Measurements from ENCODE around the gene NRXN3.

The NRXN3 gene

GRCh38 chr14:79904497-79904896 is 1734.3 kb downstream of the NRXN3 start:
- DNase-seq (ENCODE audit: low spot score) = no peak
- no peak overlapping the region for H3K27ac ChIP-seq
- no peak overlapping the region for H3K4me3 ChIP-seq
- TF ChIP-seq, protein P1, sequence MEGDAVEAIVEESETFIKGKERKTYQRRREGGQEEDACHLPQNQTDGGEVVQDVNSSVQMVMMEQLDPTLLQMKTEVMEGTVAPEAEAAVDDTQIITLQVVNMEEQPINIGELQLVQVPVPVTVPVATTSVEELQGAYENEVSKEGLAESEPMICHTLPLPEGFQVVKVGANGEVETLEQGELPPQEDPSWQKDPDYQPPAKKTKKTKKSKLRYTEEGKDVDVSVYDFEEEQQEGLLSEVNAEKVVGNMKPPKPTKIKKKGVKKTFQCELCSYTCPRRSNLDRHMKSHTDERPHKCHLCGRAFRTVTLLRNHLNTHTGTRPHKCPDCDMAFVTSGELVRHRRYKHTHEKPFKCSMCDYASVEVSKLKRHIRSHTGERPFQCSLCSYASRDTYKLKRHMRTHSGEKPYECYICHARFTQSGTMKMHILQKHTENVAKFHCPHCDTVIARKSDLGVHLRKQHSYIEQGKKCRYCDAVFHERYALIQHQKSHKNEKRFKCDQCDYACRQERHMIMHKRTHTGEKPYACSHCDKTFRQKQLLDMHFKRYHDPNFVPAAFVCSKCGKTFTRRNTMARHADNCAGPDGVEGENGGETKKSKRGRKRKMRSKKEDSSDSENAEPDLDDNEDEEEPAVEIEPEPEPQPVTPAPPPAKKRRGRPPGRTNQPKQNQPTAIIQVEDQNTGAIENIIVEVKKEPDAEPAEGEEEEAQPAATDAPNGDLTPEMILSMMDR (IDR thresholded peaks at IDR 0.05) = no peak

GRCh38 chr14:79906994-79907393 is 1736.8 kb downstream of the NRXN3 start:
- TF ChIP-seq, protein P1 (IDR thresholded peaks at IDR 0.05) = no peak
- Histone ChIP-seq H3K27ac (no peak overlapping the region), H3K4me3 (no peak overlapping the region)
- DNase-seq (ENCODE audit: low spot score) = no peak

DNA sequence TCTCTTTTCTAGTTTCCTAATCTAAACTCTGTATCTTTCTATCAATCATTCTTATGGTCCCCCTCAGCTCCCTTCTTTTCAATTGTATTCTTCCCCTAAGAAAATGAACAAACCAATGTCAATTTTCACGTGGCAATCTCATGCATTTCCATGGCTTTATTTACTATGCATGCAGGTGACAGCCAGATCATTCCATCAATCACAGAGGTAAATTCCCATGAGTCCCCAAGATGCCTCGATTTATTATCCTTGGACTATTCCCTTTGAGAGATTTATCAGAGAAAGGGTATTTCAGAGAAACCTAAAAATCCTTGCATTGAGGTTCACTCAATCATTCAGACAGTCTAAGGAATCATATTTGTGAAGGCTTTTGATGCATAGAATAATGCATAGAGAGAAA is 1739.9 kb downstream of the NRXN3 start:
- Histone ChIP-seq H3K27ac (no peak overlapping the region), H3K4me3 (no peak overlapping the region)
- DNase-seq (ENCODE audit: low spot score) = no peak
- TF ChIP-seq, protein P1 (IDR thresholded peaks at IDR 0.05) = no peak

GRCh38 chr14:79911744-79912143 is 1741.6 kb downstream of the NRXN3 start:
- H3K4me3 ChIP-seq = no peak overlapping the region
- TF ChIP-seq, protein P1 (IDR thresholded peaks at IDR 0.05) = no peak
- H3K27ac ChIP-seq = no peak overlapping the region
- no peak for DNase-seq (ENCODE audit: low spot score)

DNA sequence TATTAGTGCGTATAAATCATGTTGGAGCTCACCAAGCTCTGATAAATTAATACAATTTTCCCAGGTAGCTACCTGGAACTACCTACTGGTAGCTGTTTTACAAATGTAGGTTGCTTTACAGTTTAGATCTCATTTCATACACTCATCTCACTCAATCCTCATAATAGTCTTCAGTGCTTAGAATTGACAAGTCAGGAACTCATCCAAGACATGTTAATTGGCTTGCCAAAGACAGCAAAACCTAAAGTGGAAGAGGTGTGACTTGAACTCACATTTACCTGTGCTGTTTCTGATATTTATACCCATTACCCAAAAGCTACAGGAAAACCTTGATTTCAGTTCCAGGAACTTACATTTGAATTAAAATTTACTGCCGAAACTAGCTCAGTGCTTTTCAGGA is 1744.4 kb downstream of the NRXN3 start:
- TF ChIP-seq, protein P1 (IDR thresholded peaks at IDR 0.05) = no peak
- no peak for DNase-seq (ENCODE audit: low spot score)
- Histone ChIP-seq H3K27ac (no peak overlapping the region), H3K4me3 (no peak overlapping the region)

GRCh38 chr14:79915406-79915805 is 1745.2 kb downstream of the NRXN3 start:
- no peak overlapping the region for H3K4me3 ChIP-seq
- TF ChIP-seq, protein P1 (IDR thresholded peaks at IDR 0.05) = no peak
- no peak for DNase-seq (ENCODE audit: low spot score)

DNA sequence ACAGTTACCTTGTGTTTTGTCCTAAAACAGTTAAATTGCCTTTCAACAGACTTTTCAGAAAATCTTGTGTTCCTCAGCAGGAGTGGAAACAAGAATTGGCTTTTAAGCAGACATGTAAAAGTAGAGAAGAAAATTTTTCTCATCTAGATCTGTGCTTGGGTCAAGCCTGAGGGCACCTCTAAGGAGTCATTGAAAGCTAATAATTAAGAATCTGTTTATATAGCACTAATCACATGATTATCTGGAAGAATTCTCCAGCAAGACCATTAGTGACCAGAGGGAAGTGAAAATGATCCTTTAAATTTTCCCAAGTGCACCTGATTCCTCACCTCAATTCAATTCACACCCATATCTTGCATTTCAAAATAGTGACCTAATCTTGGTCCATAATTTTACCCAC is 1746.1 kb downstream of the NRXN3 start:
- TF ChIP-seq, protein P1 (IDR thresholded peaks at IDR 0.05) = no peak
- no peak overlapping the region for H3K4me3 ChIP-seq
- no peak for DNase-seq (ENCODE audit: low spot score)
- H3K27ac ChIP-seq = no peak overlapping the region

More at GRCh38 chr14:79915406-79915805, 1745.2 kb downstream of the NRXN3 start:
- no peak overlapping the region for H3K27ac ChIP-seq

Data from coronary artery (tissue), 2 donors.